Activated CD8-positive, alpha-beta memory T cell treated with anti-CD3 and anti-CD28 coated beads, Interleukin-2, amount 50 U/mL, for 1 hour (primary cell): ENCODE results near the gene UACA.

Source experiments
- DNase-seq: peaks from one replicate; pipeline ENCODE4 v3.0.0-alpha.2; 2020; ENCODE audit errors: extremely low read depth

The UACA gene

GRCh38 chr15:70788114-70789049, 25.0 kb upstream of the UACA start:
- no peak for DNase-seq

DNA sequence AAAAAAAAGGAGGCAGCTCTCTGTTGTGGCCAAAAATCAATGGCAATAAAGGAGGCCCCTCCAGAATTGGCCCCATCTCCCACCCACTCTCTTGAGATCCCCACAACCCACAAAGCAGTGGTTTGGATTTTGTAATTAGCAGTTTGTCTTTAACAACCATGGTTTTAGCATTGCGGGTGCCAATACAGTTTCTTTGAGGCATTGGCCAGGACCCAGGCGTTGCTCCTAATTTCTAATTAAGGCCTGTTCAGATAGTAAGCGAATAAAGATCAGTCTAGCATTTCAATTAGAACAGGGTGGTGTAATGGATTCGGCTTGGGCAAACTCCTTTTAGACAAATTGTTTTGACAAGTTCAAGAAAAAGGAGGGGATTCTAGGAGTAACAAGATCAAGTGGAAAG, 23.6 kb upstream of the UACA start:
- DNase-seq, result no peak

DNA sequence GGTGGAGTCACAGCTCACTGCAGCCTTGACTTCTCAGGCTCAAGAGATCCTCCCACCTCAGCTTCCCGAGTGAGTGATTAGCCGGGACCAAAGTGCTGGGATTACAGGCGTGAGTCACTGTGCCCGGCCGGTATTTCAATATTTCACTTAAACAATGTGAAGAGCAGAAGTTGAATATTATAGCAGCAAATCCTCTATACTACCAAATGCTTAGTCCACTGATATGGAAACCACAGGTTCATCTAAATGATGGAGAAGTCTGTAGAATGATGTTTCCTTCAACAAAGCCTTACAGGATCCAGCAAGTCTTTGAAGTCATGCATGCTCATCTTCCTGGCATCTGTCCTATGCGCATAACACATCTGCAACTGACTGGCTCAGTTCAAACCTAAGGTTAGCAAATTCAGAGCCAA, 20.3 kb upstream of the UACA start:
- DNase-seq, result no peak

GRCh38 chr15:70783041-70783440, 19.7 kb upstream of the UACA start:
- no peak for DNase-seq

- no peak for DNase-seq
Measured at GRCh38 chr15:70781236-70781635, 17.9 kb upstream of the UACA start.

DNA sequence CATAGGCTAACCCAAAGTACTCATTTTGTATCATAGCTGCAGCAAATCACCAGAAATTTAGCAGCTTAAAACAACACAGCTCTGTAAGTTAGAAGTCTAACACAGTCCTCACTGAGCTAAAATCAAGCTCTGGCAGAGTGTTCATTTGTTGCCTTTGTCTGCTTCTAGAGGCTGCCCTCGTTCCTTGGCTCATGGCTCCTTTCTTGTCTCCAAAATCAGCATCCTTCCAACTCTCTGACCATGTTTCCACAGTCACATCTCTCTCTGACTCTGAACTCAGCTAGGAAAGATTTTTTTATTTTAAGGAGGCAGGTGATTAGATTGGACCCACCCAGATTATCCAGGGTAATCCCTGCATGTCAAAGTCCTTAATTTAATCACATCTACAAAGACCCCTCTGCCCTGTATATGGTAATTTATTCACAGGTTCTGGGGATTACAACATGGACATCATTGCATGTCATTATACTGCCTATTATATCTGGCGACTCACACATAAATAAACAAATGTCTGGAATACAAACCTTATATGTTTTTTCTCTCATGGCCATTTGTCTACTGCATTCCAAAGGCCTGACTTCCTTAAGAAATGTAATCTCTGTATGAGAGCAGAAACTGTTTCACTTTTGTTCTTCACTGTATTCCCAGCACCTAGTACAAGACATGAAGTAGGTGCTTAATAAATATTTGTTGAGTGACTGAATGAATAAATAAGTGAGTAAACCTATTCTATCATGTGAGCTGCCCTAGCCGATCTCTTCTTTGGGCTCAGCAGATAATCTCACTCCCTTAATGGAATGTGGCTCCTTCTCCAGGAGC, 15.1 kb upstream of the UACA start:
- DNase-seq, result no peak

GRCh38 chr15:70777170-70777926, 14.0 kb upstream of the UACA start:
- DNase-seq, result no peak

DNA sequence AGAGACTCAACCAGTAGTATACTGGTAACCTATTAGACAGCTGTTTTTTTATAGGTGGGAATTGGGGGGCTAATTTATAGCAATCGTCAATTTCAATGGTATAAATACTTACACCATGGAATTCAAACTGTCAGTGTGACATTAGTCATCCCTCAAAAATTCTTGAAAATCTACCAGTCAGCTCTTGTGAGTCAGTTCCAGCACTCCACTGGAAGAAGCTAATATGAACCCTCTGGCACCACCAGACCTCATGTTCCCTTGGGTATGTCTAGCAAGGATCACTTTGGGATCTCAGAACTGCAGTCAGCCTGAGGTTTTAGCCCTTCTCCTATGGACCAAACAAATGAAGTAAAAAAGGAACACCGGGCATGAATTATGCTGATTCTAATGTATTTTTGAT, 11.8 kb upstream of the UACA start:
- DNase-seq, result no peak

- no peak for DNase-seq
Measured at GRCh38 chr15:70772402-70772801, 9.0 kb upstream of the UACA start.

- DNase-seq, result no peak
Measured at GRCh38 chr15:70770863-70771262, 7.5 kb upstream of the UACA start.

- no peak for DNase-seq
Measured at GRCh38 chr15:70768257-70768883, 5.0 kb upstream of the UACA start.

- DNase-seq, result no peak
Measured at GRCh38 chr15:70767667-70768066, 4.3 kb upstream of the UACA start.

- no peak for DNase-seq
Measured at GRCh38 chr15:70766597-70766996, 3.2 kb upstream of the UACA start.

DNA sequence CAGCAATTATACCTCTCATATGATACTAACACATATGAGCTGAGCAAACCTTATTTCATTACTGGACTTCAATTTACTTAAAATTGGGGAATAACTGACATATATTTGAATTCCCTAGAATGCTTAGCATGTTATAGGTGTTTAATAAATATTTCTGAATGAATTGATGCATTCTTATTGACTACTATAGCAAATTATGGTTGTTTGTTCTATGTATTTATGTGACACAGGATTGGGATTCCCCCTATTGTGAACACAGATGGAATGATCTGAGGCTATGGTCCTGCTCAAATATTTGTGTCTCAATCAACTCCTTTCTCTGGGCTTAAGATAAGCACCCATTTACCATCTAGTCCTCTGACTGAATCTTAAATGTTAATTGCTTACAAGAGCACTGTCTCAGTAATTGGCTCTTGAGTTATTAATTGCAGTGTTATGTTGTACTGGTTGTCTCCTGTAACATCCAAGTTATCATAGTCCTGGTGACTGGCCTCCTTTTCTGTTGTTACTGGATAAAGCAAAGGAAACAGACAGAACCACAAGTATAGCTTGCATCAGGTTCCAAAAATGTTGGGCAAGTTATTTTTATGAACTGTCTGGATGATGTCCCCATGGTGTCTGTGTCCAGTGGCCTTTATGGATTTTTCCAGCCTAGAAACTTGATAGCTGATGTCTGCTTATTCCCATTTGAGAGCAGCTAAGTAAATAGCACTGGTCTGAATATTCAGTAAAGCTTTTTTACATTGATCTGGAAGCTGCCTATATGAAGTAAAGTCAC, 2.3 kb upstream of the UACA start:
- no peak for DNase-seq

- no peak for DNase-seq
Measured at GRCh38 chr15:70763950-70764730, 782 bp upstream of the UACA start.

DNA sequence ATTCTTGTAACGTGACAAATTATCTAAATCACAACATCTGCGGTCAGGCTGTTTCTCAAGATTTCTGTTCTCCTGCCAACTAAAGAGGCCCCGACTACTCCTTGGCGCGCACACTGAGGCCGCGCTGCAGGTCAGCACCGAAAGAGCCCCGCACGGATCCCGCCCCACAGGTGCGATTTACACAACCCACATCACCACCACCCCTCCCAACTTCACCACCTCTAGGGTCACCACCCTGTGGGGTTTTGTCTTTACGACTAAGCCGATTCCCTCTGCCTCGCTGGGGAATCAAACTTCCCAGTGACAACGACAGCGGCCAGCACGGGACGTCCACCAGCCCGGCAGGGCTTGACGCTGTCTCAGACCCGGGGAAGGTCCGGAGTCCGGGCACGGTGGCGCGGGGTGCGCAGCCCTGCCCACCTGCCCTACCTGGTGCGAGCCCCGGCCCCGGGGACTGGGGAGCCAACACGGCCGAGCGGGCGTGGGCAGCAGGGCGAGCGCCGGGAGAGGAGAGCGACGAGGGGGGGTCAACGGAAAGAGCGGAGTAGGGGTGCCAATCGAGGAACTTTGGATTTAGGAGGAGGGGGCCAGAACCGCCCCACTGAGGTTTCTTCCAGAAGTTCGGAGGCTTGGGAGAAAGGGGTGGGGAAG, 764 bp downstream of the UACA start:
- DNase-seq, result no peak

- DNase-seq, result no peak
Measured at GRCh38 chr15:70761931-70762468, 1.4 kb downstream of the UACA start.

DNA sequence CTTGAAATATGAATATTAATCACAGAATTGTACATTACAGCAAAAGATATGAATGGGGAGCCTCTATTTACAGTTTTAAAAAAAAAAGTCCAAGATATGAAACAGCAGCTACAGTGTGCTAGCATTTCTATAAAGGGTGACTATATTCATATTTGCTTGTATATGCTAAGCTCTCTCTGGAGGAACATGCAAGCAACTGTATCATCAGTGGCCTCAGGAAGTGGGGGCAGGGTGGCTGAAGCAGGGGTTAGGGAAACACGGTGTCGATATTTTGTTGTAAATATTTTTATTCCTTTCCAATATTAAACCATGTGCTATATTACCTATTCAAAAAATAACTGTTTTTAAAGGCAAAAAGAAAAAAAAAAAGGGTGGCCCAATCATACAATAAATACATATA, 2.3 kb downstream of the UACA start:
- no peak for DNase-seq

- DNase-seq, result no peak
Measured at GRCh38 chr15:70758790-70759462, 4.4 kb downstream of the UACA start.
